Osteoblast (primary cell): Measurements from ENCODE around the gene TRAF5. TPM values are rescaled to one million over a fixed set of nuclear protein-coding genes. Genes with fewer than 3 reads are reported as not detected.

ENCODE experiments used
- DNase-seq: peaks from one replicate; pipeline ENCODE4 v3.0.0; 2011; ENCODE audit warnings: low spot score, mixed read lengths; ENCODE audit not compliant: insufficient read length; ENCODE audit errors: missing footprints
- H2AFZ ChIP-seq: 2 replicates; pipeline ENCODE4 v1.6.0; 2011; ENCODE audit warnings: mild to moderate bottlenecking, low read length
- H3K27ac ChIP-seq: 2 replicates; pipeline ENCODE4 v1.5.1; 2011; ENCODE audit warnings: mild to moderate bottlenecking, low read depth, low read length, moderate library complexity
- H3K27me3 ChIP-seq: 2 replicates; pipeline ENCODE4 v1.6.0; 2012; ENCODE audit warnings: mild to moderate bottlenecking, control low read depth, inconsistent platforms, low read length, moderate library complexity; ENCODE audit not compliant: insufficient read depth
- H3K36me3 ChIP-seq: 2 replicates; pipeline ENCODE4 v1.5.1; 2011; ENCODE audit warnings: mild to moderate bottlenecking, low read length, control low read depth, moderate library complexity; ENCODE audit not compliant: insufficient read depth
- H3K4me1 ChIP-seq: 2 replicates; pipeline ENCODE4 v1.5.1; 2011; ENCODE audit warnings: mild to moderate bottlenecking, low read length, control low read depth, moderate library complexity; ENCODE audit not compliant: insufficient read depth
- H3K4me2 ChIP-seq: 2 replicates; pipeline ENCODE4 v1.6.0; 2011; ENCODE audit warnings: mild to moderate bottlenecking, low read length; ENCODE audit not compliant: insufficient read depth
- H3K4me3 ChIP-seq: fragments of 200-600 bp; sonication (generic); 3 replicates; pipeline ENCODE4 v1.5.1; 2012; ENCODE audit warnings: mild to moderate bottlenecking, low read length, inconsistent platforms; ENCODE audit not compliant: insufficient read depth
- H3K79me2 ChIP-seq: 2 replicates; pipeline ENCODE4 v1.6.0; 2012; ENCODE audit warnings: mild to moderate bottlenecking, low read length, control low read depth, inconsistent platforms; ENCODE audit not compliant: insufficient read depth
- H3K9me3 ChIP-seq: 2 replicates; pipeline ENCODE4 v1.5.1; 2011; ENCODE audit warnings: low read depth, low read length, control low read depth
- H4K20me1 ChIP-seq: 2 replicates; pipeline ENCODE4 v1.6.0; 2012; ENCODE audit warnings: mild to moderate bottlenecking, low read length, control low read depth; ENCODE audit not compliant: insufficient read depth
- total RNA-seq: library from RNA; depleted of rRNA; stranded (reverse); fragments of >200 nt; gene quantifications from 2 replicates; pipeline ENCODE4 v1.2.3, GENCODE V29; 2012
- TF ChIP-seq, protein P1 (sequence below): IDR thresholded peaks from 2 replicates; pipeline ENCODE4 v1.5.1; 2011; ENCODE audit warnings: mild to moderate bottlenecking, low read depth, low read length, moderate library complexity; ENCODE audit errors: extremely low read depth

TRAF5 gene
- total RNA-seq, 1 donor: 15.9 TPM

DNA sequence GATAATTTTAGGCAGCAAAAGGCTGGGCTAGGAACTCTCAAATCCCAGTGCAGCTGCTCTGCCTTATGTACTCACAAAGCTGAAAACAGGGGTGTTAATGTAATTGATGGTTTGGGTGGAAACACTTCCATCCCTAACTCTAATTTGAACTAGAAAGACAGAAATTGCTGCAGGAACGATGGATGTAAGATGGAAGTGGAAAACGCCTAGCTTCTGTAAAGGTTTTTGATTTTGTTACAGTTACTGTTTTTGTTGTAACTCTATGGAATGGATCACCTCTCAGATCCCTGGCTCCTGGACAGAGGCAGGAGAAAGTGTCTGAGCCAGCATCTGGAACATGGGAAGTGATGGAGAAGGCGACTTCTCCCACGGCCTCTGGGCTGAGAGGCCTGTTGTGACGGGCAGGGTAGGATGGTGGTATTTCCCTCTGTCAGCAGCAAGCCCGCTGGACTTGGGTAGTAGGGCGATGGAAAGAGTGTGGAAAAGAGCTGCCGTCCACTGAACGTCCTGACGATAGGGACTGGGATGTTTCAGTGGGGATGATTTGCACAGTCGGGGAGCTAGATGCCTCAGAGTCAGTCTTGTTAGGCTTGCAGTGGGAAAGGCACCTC, 1.6 kb downstream of the TRAF5 start:
- TF ChIP-seq, protein P1, sequence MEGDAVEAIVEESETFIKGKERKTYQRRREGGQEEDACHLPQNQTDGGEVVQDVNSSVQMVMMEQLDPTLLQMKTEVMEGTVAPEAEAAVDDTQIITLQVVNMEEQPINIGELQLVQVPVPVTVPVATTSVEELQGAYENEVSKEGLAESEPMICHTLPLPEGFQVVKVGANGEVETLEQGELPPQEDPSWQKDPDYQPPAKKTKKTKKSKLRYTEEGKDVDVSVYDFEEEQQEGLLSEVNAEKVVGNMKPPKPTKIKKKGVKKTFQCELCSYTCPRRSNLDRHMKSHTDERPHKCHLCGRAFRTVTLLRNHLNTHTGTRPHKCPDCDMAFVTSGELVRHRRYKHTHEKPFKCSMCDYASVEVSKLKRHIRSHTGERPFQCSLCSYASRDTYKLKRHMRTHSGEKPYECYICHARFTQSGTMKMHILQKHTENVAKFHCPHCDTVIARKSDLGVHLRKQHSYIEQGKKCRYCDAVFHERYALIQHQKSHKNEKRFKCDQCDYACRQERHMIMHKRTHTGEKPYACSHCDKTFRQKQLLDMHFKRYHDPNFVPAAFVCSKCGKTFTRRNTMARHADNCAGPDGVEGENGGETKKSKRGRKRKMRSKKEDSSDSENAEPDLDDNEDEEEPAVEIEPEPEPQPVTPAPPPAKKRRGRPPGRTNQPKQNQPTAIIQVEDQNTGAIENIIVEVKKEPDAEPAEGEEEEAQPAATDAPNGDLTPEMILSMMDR: no peak
- Histone ChIP-seq H3K4me1 (peaks cover 15% of the 10 kb centered on the region), H3K27me3 (no peaks in the 10 kb centered on the region), H3K4me2 (peak overlapping the region; percentile 93), H3K36me3 (no peaks in the 10 kb centered on the region), H2AFZ (no peak overlapping the region), H3K4me3 (peak overlapping the region; percentile 88), H3K9me3 (no peaks in the 10 kb centered on the region), H3K79me2 (peaks cover 54% of the 10 kb centered on the region), H3K27ac (no peak overlapping the region), H4K20me1 (peaks cover 41% of the 10 kb centered on the region)
- no peak for DNase-seq

DNA sequence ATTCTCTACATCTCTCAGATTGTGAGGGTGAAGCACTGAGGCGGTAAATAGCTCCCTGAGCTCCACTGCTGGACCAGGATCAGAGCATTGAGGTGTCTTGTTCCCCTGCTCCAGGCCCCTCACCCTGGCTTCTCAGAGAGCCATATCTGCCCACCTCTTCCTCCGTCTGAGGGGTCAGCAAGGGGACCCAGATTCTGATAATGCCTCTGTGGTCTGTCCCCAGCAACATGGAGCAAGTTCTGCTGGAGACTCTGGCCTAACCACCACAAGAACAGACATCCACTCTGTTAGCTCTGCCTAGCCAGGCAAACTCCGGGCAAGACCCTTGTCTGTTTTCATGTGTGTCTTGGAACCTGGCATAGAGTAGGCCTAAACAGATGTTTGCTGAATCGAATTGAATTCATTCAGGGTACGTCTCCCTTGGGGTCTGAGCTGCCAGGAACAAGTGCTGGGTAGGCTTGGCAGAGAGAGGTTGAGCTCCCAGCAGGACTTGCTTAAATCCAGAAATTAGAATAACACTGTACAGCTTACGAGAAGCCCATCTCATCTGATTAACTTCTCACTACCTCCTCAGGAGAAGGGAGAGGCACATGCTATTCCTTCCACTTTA, 2.3 kb downstream of the TRAF5 start:
- H3K27ac ChIP-seq: no peak overlapping the region
- no peaks in the 10 kb centered on the region for H3K27me3 ChIP-seq
- peaks cover 62% of the 10 kb centered on the region for H3K79me2 ChIP-seq
- no peaks in the 10 kb centered on the region for H3K9me3 ChIP-seq
- peaks cover 45% of the 10 kb centered on the region for H4K20me1 ChIP-seq
- no peak overlapping the region for H3K4me3 ChIP-seq
- no peaks in the 10 kb centered on the region for H3K36me3 ChIP-seq
- H3K4me1 ChIP-seq: peaks cover 15% of the 10 kb centered on the region
- TF ChIP-seq, protein P1: no peak
- H3K4me2 ChIP-seq: no peak overlapping the region
- H2AFZ ChIP-seq: no peak overlapping the region
- no peak for DNase-seq

DNA sequence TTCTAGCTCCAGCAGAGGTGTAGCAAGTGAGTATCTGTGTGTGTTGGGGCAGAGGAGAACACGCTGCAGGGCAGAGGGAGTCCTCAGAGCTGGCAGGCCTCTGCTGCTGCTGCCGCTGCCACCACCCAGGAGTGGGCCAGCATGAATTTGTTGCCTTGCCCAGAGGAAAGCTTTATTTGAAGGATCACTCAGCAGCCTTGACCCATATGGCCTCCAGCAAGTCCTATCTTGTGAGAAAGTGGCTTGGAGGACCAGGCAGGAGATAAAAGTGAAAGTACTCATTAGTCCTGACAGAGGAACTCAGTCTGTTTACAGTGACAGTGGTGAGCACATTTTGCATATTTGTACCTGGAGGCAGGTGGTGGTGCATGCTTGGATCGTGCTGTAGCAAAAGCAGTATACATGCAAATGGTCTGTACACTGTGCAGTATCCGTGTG, 3.1 kb downstream of the TRAF5 start:
- TF ChIP-seq, protein P1: no peak
- no peak for DNase-seq
- peaks cover 68% of the 10 kb centered on the region for H3K79me2 ChIP-seq
- H2AFZ ChIP-seq: no peak overlapping the region
- H4K20me1 ChIP-seq: peaks cover 49% of the 10 kb centered on the region
- H3K4me2 ChIP-seq: no peak overlapping the region
- no peaks in the 10 kb centered on the region for H3K36me3 ChIP-seq
- no peak overlapping the region for H3K4me3 ChIP-seq
- peaks cover 15% of the 10 kb centered on the region for H3K4me1 ChIP-seq
- H3K9me3 ChIP-seq: no peaks in the 10 kb centered on the region
- no peak overlapping the region for H3K27ac ChIP-seq
- H3K27me3 ChIP-seq: no peaks in the 10 kb centered on the region

DNA sequence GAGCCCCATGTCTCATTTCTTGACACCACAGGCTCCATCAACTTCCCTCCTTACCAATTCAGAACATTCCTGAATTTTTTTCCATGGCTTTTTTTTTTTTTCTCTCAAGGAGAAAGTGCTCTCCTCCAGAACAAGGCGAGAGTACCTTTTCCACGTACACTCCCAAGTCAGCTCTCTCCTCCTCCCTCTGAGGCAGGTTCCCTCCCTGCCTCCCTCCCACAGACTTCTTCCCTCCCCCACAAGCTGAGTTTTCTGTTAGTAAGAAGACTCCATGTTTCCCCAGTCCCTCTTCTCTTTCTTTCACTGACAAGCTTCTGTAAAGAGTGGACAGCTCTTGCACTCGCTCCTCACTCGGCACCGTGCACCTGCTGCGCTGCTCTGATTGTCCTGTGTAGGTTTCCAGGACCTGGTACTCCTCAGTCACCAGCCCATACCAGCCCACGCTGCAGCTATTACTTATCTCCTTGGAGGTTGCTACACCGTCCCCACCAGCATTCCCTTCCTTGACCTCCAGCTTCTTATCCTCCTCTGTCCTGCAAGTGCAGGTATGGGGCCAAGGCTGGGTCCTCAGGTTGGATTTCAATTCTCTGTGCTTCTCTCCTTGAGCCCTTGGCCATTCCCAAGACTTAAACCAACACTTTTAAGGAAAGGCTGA, 3.8 kb downstream of the TRAF5 start:
- H3K4me2 ChIP-seq: no peak overlapping the region
- H3K4me3 ChIP-seq: no peak overlapping the region
- H3K27ac ChIP-seq: no peak overlapping the region
- H3K36me3 ChIP-seq: no peaks in the 10 kb centered on the region
- H3K4me1 ChIP-seq: peaks cover 15% of the 10 kb centered on the region
- TF ChIP-seq, protein P1: no peak
- peaks cover 54% of the 10 kb centered on the region for H4K20me1 ChIP-seq
- DNase-seq: no peak
- H3K27me3 ChIP-seq: no peaks in the 10 kb centered on the region
- no peaks in the 10 kb centered on the region for H3K9me3 ChIP-seq
- H2AFZ ChIP-seq: no peak overlapping the region
- H3K79me2 ChIP-seq: peaks cover 74% of the 10 kb centered on the region
